CD8-positive, alpha-beta memory T cell (primary cell): ENCODE data around the gene NEAT1. TPM values are rescaled to one million over a fixed set of nuclear protein-coding genes. Genes with fewer than 3 reads are reported as not detected.
"Not testable (repeated sequence)": the region's sequence is repeated elsewhere in the genome, so short reads cannot be mapped to it uniquely, and the experiment has no call there.

Source experiments
- CTCF ChIA-PET: fragments of 350-600 bp; sonication (Branson Sonifier 250); formaldehyde crosslinking; loops from one replicate; lab custom pipeline; 2021; ENCODE audit warnings: antibody characterized with exemption; lab: Charles Lee
- POLR2A ChIA-PET: fragments of 350-600 bp; sonication (Branson Sonifier 250); formaldehyde crosslinking; loops from one replicate; lab custom pipeline; 2021; ENCODE audit warnings: antibody characterized with exemption; lab: Charles Lee
- DNase-seq, 5 donors: peaks; one replicate each; pipeline versions ENCODE4 v3.0.0 to v3.0.0-alpha.2; 2020 to 2022; ENCODE audit warnings: mixed read lengths in 1 of 5
- H3K27ac ChIP-seq: one replicate; pipeline ENCODE4 v1.7.0; 2013; ENCODE audit warnings: low read depth, mild to moderate bottlenecking, low read length, moderate library complexity
- H3K27me3 ChIP-seq: 2 replicates; pipeline ENCODE4 v1.7.0; 2013; ENCODE audit warnings: low read length, mild to moderate bottlenecking; ENCODE audit not compliant: insufficient read depth, poor library complexity, severe bottlenecking
- H3K36me3 ChIP-seq: 2 replicates; pipeline ENCODE4 v1.7.0; 2013; ENCODE audit warnings: mild to moderate bottlenecking, low read length, moderate library complexity; ENCODE audit not compliant: insufficient read depth
- H3K4me1 ChIP-seq: 2 replicates; pipeline ENCODE4 v1.7.0; 2013; ENCODE audit warnings: mild to moderate bottlenecking, low read length, moderate library complexity; ENCODE audit not compliant: insufficient read depth
- H3K4me3 ChIP-seq: 2 replicates; pipeline ENCODE4 v1.7.0; 2013; ENCODE audit warnings: mild to moderate bottlenecking, low read length
- H3K9me3 ChIP-seq: 2 replicates; pipeline ENCODE4 v1.7.0; 2013; ENCODE audit warnings: mild to moderate bottlenecking, low read length
- H3K27ac Mint-ChIP-seq, 8 donors: one replicate each; pipeline ENCODE4 v1.8.0; 2020 to 2021; ENCODE audit warnings: mixed read lengths in 8 of 8, mild to moderate bottlenecking in 6 of 8, inconsistent platforms in 3 of 8, moderate library complexity in 3 of 8
- H3K27me3 Mint-ChIP-seq, 2 donors: one replicate each; pipeline ENCODE4 v1.8.0; 2020 to 2021; ENCODE audit warnings: mixed read lengths in 2 of 2, mild to moderate bottlenecking in 1 of 2, moderate library complexity in 1 of 2
- H3K36me3 Mint-ChIP-seq, 3 donors: one replicate each; pipeline ENCODE4 v1.8.0; 2020 to 2021; ENCODE audit warnings: mixed read lengths in 3 of 3, inconsistent platforms in 1 of 3, mild to moderate bottlenecking in 1 of 3
- H3K4me1 Mint-ChIP-seq, 3 donors: one replicate each; pipeline ENCODE4 v1.8.0; 2020 to 2021; ENCODE audit warnings: mixed read lengths in 3 of 3, inconsistent platforms in 1 of 3, mild to moderate bottlenecking in 1 of 3
- H3K4me3 Mint-ChIP-seq, 7 donors: one replicate each; pipeline ENCODE4 v1.8.0; 2020 to 2021; ENCODE audit warnings: mixed read lengths in 7 of 7, mild to moderate bottlenecking in 6 of 7, moderate library complexity in 4 of 7, inconsistent platforms in 2 of 7
- H3K9me3 Mint-ChIP-seq, 5 donors: one replicate each; pipeline ENCODE4 v1.8.0; 2020 to 2022; ENCODE audit warnings: mixed read lengths in 5 of 5, mild to moderate bottlenecking in 3 of 5, moderate library complexity in 2 of 5, inconsistent platforms in 1 of 5
- polyA plus RNA-seq: library from polyadenylated mRNA; unstranded; fragments of 300-500 nt; fragmentation: Illumina TruSeq; gene quantifications from one replicate; pipeline ENCODE4 v1.2.3, GENCODE V29; 2021
- total RNA-seq, 2 experiments: library from RNA; stranded (reverse); gene quantifications; one replicate each; pipeline ENCODE4 v1.2.3, GENCODE V29; 2021

Gene NEAT1
- total and polyA plus RNA-seq, 3 experiments from 2014 or later: 2.7 to 204 (median 196) TPM

- Mint-ChIP-seq H3K27ac (peak overlapping the region; percentile 79 to 93 (median 85)), H3K9me3 (no peaks in the 10 kb centered on the region), H3K4me3 (peak overlapping the region; percentile 85 to 93 (median 89)), H3K4me1 (peaks cover 14 to 26% (median 23%) of the 10 kb centered on the region in 3 donors), H3K27me3 (no peaks in the 10 kb centered on the region), H3K36me3 (peaks cover 0 to 3% (median 0%) of the 10 kb centered on the region in 3 donors)
- no peaks in the 10 kb centered on the region for H3K36me3 ChIP-seq
- no peaks in the 10 kb centered on the region for H3K27me3 ChIP-seq
- peaks cover 5% of the 10 kb centered on the region for H3K4me1 ChIP-seq
- H3K4me3 ChIP-seq: peak overlapping the region; percentile 49
- H3K27ac ChIP-seq: peak overlapping the region; percentile 58
- ChIA-PET CTCF (no interaction called here), POLR2A (interaction anchor here (0.6 to 0.9 kb wide), 2 partner anchors 8 to 41 kb away, joined by 3 read pairs; no protein-coding TSS in a partner anchor)
- DNase-seq: peak; percentile 62 to 87 (median 75)
- no peaks in the 10 kb centered on the region for H3K9me3 ChIP-seq
These were observed 32.3 kb downstream of the NEAT1 start for GRCh38 chr11:65454696-65455456.

GRCh38 chr11:65456418-65456817, 33.8 kb downstream of the NEAT1 start:
- H3K27ac Mint-ChIP-seq: peak overlapping the region in 3 of 8 donors; percentile 33 to 77 (median 55)
- POLR2A ChIA-PET: interaction anchor here (0.6 kb wide), 1 partner anchor 49 kb away, joined by 3 read pairs; no protein-coding TSS in a partner anchor

GRCh38 chr11:65459552-65459951, 37.0 kb downstream of the NEAT1 start:
- ChIA-PET POLR2A (interaction anchor here (1.2 kb wide), 1 partner anchor 38 kb away, joined by 4 read pairs; no protein-coding TSS in a partner anchor), CTCF (interaction anchor here (1.2 to 1.4 kb wide), 3 partner anchors 38 to 49 kb away, joined by 3 read pairs; no protein-coding TSS in a partner anchor)
- H3K4me1 ChIP-seq: peaks cover 5% of the 10 kb centered on the region
- H3K36me3 Mint-ChIP-seq: peaks cover 0 to 3% (median 0%) of the 10 kb centered on the region in 3 donors
- no peak overlapping the region for H3K4me3 ChIP-seq
- H3K36me3 ChIP-seq: no peaks in the 10 kb centered on the region
- H3K9me3 ChIP-seq: no peaks in the 10 kb centered on the region
- H3K27me3 ChIP-seq: no peaks in the 10 kb centered on the region
- H3K27ac Mint-ChIP-seq: no peak overlapping the region
- peak in 1 of 5 donors; percentile 28 for DNase-seq
- no peaks in the 10 kb centered on the region for H3K9me3 Mint-ChIP-seq
- no peaks in the 10 kb centered on the region for H3K27me3 Mint-ChIP-seq
- peak overlapping the region in 1 of 7 donors; percentile 20 for H3K4me3 Mint-ChIP-seq
- peaks cover 13 to 23% (median 20%) of the 10 kb centered on the region in 3 donors for H3K4me1 Mint-ChIP-seq
- H3K27ac ChIP-seq: no peak overlapping the region

More at GRCh38 chr11:65456418-65456817, 33.8 kb downstream of the NEAT1 start:
- Mint-ChIP-seq H3K36me3 (peaks cover 0 to 3% (median 0%) of the 10 kb centered on the region in 3 donors), H3K27me3 (no peaks in the 10 kb centered on the region), H3K4me1 (peaks cover 14 to 26% (median 23%) of the 10 kb centered on the region in 3 donors), H3K9me3 (no peaks in the 10 kb centered on the region), H3K4me3 (peak overlapping the region in 6 of 7 donors; percentile 38 to 68 (median 62))
- Histone ChIP-seq H3K4me1 (peaks cover 5% of the 10 kb centered on the region), H3K9me3 (no peaks in the 10 kb centered on the region), H3K36me3 (no peaks in the 10 kb centered on the region), H3K4me3 (no peak overlapping the region), H3K27me3 (no peaks in the 10 kb centered on the region), H3K27ac (no peak overlapping the region)
- CTCF ChIA-PET: no interaction called here
- DNase-seq: no peak

- H3K4me1 ChIP-seq, H3K4me3 Mint-ChIP-seq: not testable (repeated sequence)
- POLR2A ChIA-PET: interaction anchor here (0.6 to 1.0 kb wide), 2 partner anchors 37 to 43 kb away, joined by 3 to 6 read pairs; partner anchors contain the start of gene NEAT1
These were observed 42.9 kb downstream of the NEAT1 start for GRCh38 chr11:65465471-65465870.

GRCh38 chr11:65467306-65467705, 44.7 kb downstream of the NEAT1 start:
- CTCF ChIA-PET: interaction anchor here (2.0 kb wide), 1 partner anchor 12 kb away, joined by 4 read pairs; no protein-coding TSS in a partner anchor
- H3K36me3 ChIP-seq, H3K9me3 ChIP-seq, H3K4me3 ChIP-seq, H3K27ac Mint-ChIP-seq, DNase-seq, POLR2A ChIA-PET, H3K27me3 Mint-ChIP-seq, H3K9me3 Mint-ChIP-seq, H3K27ac ChIP-seq, H3K27me3 ChIP-seq, H3K4me3 Mint-ChIP-seq, H3K36me3 Mint-ChIP-seq: not testable (repeated sequence)
- peaks cover 13 to 25% (median 16%) of the 10 kb centered on the region in 3 donors for H3K4me1 Mint-ChIP-seq
- peaks cover 15% of the 10 kb centered on the region for H3K4me1 ChIP-seq

More at GRCh38 chr11:65465471-65465870, 42.9 kb downstream of the NEAT1 start:
- not testable (repeated sequence) for H3K9me3 Mint-ChIP-seq, H3K36me3 ChIP-seq, H3K27me3 Mint-ChIP-seq, DNase-seq, H3K27ac ChIP-seq, H3K9me3 ChIP-seq, H3K27me3 ChIP-seq, H3K4me3 ChIP-seq, H3K27ac Mint-ChIP-seq, H3K36me3 Mint-ChIP-seq
- peaks cover 3 to 11% (median 5%) of the 10 kb centered on the region in 3 donors for H3K4me1 Mint-ChIP-seq
- CTCF ChIA-PET: interaction anchor here (1.0 to 2.0 kb wide), 4 partner anchors 12 to 84 kb away, joined by 3 to 6 read pairs (median 4); no protein-coding TSS in a partner anchor

GRCh38 chr11:65468874-65469333, 46.3 kb downstream of the NEAT1 start:
- Histone ChIP-seq H3K36me3 (no peaks in the 10 kb centered on the region), H3K4me1 (peaks cover 19% of the 10 kb centered on the region), H3K4me3 (no peak overlapping the region), H3K27me3 (no peaks in the 10 kb centered on the region), H3K27ac (no peak overlapping the region), H3K9me3 (no peaks in the 10 kb centered on the region)
- no peaks in the 10 kb centered on the region for H3K36me3 Mint-ChIP-seq
- DNase-seq: peak; percentile 34 to 75 (median 44)
- CTCF ChIA-PET: interaction anchor here (0.6 to 1.7 kb wide), 15 partner anchors 10 to 87 kb away, joined by 3 to 24 read pairs (median 4); partner anchors contain the start of genes MALAT1 and NEAT1
- H3K27me3 Mint-ChIP-seq: no peaks in the 10 kb centered on the region
- H3K9me3 Mint-ChIP-seq: no peaks in the 10 kb centered on the region
- peaks cover 14 to 26% (median 18%) of the 10 kb centered on the region in 3 donors for H3K4me1 Mint-ChIP-seq
- peak overlapping the region in 3 of 8 donors; percentile 7 to 42 (median 23) for H3K27ac Mint-ChIP-seq
- H3K4me3 Mint-ChIP-seq: no peak overlapping the region
- POLR2A ChIA-PET: interaction anchor here (0.6 to 1.9 kb wide), 7 partner anchors 28 to 359 kb away, joined by 3 to 8 read pairs (median 6); partner anchors contain the start of gene MALAT1

- Mint-ChIP-seq H3K4me1 (peaks cover 14 to 31% (median 18%) of the 10 kb centered on the region in 3 donors), H3K9me3 (no peaks in the 10 kb centered on the region), H3K27ac (peak overlapping the region in 7 of 8 donors; percentile 49 to 99 (median 96)), H3K27me3 (no peaks in the 10 kb centered on the region), H3K36me3 (no peaks in the 10 kb centered on the region), H3K4me3 (peak overlapping the region in 3 of 7 donors; percentile 3 to 68 (median 59))
- ChIA-PET CTCF (interaction anchor here (0.7 to 2.2 kb wide), 6 partner anchors 14 to 83 kb away, joined by 3 to 16 read pairs (median 5); no protein-coding TSS in a partner anchor), POLR2A (interaction anchor here (1.0 to 4.1 kb wide), 5 partner anchors 24 to 52 kb away, joined by 3 to 151 read pairs (median 12); partner anchors contain the start of gene MALAT1)
- DNase-seq: no peak
- Histone ChIP-seq H3K36me3 (no peaks in the 10 kb centered on the region), H3K9me3 (no peaks in the 10 kb centered on the region), H3K4me3 (no peak overlapping the region), H3K4me1 (peaks cover 19% of the 10 kb centered on the region), H3K27ac (no peak overlapping the region), H3K27me3 (no peaks in the 10 kb centered on the region)
These were observed 47.9 kb downstream of the NEAT1 start for GRCh38 chr11:65470433-65471049.
